IPS-15b (cell line): ENCODE data around the gene BTBD9.
"Not testable (repeated sequence)": the region's sequence is repeated elsewhere in the genome, so short reads cannot be mapped to it uniquely, and the experiment has no call there.

Experiments used
- H3K27me3 ChIP-seq: one replicate; pipeline ENCODE4 v1.6.1; 2013; ENCODE audit warnings: low read length; ENCODE audit not compliant: control insufficient read depth, insufficient read depth
- H3K36me3 ChIP-seq: one replicate; pipeline ENCODE4 v1.6.1; 2013; ENCODE audit warnings: low read length; ENCODE audit not compliant: control insufficient read depth, insufficient read depth
- H3K4me1 ChIP-seq: one replicate; pipeline ENCODE4 v1.6.1; 2013; ENCODE audit warnings: mild to moderate bottlenecking, low read length; ENCODE audit not compliant: control insufficient read depth, insufficient read depth
- H3K4me3 ChIP-seq: one replicate; pipeline ENCODE4 v1.5.1; 2013; ENCODE audit warnings: low read depth, low read length
- H3K9ac ChIP-seq: one replicate; pipeline ENCODE4 v1.6.1; 2013; ENCODE audit warnings: low read depth, mild to moderate bottlenecking, low read length
- H3K9me3 ChIP-seq: one replicate; pipeline ENCODE4 v1.6.1; 2013; ENCODE audit warnings: mild to moderate bottlenecking, low read length; ENCODE audit not compliant: control insufficient read depth, insufficient read depth

BTBD9 gene

DNA sequence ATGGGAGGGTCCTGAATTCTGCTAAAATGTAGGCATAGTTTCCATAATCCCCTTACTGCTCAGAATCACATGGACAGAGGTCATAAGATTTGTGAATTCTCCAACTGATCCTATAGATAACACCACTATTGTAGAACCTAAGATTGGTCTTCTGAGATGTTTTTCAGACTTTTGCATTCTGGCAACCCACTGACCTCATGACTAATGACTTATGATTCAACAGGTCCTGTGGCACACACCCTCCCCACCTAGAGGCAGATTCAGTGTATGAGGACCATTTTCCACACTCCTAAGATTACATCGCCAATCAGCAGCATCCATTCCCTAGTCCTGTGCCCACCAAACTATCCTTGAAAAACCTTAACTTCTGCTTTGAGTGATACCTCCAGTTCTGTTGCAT lies 207.2 kb downstream of the BTBD9 start:
- Histone ChIP-seq H3K9ac (no peak overlapping the region), H3K36me3 (no peaks in the 10 kb centered on the region), H3K27me3 (no peaks in the 10 kb centered on the region), H3K4me1 (peaks cover 7% of the 10 kb centered on the region), H3K9me3 (no peaks in the 10 kb centered on the region), H3K4me3 (no peak overlapping the region)

DNA sequence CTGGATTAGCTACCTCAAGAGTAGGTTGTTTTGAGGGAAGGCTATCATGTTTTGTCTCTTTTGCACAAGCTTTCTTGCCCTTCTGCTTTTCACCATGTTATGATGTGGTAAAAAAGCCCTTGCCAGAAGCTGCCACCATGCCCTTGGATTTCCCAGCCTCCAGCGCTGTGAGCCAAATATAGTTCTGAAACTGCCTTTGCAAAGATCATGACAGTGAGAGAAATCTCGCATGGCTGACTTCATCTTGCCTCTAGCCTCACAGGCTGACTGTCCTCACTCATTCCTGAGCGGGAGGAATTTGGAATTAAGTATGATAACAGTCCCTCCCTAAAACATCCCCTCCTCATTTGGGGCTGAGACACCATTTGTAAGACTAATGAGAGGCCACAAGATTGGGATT lies 207.7 kb downstream of the BTBD9 start:
- H3K4me3 ChIP-seq: no peak overlapping the region
- H3K36me3 ChIP-seq: no peaks in the 10 kb centered on the region
- H3K4me1 ChIP-seq: peaks cover 10% of the 10 kb centered on the region
- no peaks in the 10 kb centered on the region for H3K27me3 ChIP-seq
- H3K9me3 ChIP-seq: no peaks in the 10 kb centered on the region
- no peak overlapping the region for H3K9ac ChIP-seq

DNA sequence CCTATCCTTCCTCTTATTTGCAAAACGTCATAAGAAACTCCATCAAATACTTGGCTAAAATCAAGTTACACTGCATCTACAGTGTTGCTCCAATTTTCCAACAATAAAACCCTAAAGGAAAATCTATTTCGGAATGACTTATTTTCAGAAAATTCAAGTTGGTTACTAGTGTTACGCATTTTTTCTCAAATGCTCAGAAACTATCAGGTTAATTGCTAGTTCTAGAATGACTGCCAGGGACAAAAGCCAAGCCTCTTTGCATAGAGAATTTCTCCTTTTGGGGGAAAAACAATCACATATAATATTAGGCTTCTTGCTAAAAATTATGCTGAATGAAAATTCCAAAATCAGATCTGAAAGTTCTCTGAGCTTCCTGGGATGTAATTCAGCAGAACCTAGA lies 210.2 kb downstream of the BTBD9 start:
- H3K27me3 ChIP-seq: no peaks in the 10 kb centered on the region

DNA sequence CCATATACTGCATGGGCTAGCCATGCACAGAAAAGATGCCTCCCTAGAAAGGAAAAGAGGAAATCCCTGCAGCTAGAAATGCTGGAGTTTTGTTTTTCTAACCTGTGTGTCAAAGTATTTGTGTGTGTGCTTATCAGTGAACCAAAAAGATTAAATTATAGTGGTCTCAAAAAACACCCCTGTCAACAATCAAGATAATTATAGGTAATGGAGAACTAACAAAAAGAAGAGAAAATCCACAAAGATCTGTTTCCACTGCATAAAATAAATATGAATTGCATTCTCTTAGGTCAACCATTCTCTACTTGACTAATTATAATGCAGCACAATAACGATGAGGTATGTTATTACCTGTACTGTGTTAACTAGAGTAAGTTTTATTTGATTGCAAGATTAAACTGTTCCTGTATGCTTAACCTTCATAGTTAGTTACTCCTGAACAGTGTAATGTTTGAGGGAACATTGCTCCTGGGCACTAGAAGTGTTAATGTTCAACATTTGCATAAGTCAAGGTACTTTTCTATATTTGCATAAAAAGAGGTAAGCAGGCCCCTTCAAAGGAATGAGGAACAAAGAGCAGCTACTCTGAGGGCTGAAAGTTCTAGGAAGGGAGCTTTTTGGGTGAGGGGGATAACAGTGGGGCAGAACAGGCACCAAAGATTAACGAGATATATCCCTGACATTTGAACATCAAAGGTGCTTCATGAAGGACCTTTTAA lies 212.1 kb downstream of the BTBD9 start:
- no peaks in the 10 kb centered on the region for H3K36me3 ChIP-seq
- no peak overlapping the region for H3K4me3 ChIP-seq
- H3K9me3 ChIP-seq: no peaks in the 10 kb centered on the region
- H3K9ac ChIP-seq: no peak overlapping the region
- peaks cover 10% of the 10 kb centered on the region for H3K4me1 ChIP-seq
- no peaks in the 10 kb centered on the region for H3K27me3 ChIP-seq

More for the DNA sequence above, 210.2 kb downstream of the BTBD9 start:
- H3K9me3 ChIP-seq: no peaks in the 10 kb centered on the region
- no peak overlapping the region for H3K9ac ChIP-seq
- no peaks in the 10 kb centered on the region for H3K36me3 ChIP-seq
- peaks cover 10% of the 10 kb centered on the region for H3K4me1 ChIP-seq
- H3K4me3 ChIP-seq: no peak overlapping the region

DNA sequence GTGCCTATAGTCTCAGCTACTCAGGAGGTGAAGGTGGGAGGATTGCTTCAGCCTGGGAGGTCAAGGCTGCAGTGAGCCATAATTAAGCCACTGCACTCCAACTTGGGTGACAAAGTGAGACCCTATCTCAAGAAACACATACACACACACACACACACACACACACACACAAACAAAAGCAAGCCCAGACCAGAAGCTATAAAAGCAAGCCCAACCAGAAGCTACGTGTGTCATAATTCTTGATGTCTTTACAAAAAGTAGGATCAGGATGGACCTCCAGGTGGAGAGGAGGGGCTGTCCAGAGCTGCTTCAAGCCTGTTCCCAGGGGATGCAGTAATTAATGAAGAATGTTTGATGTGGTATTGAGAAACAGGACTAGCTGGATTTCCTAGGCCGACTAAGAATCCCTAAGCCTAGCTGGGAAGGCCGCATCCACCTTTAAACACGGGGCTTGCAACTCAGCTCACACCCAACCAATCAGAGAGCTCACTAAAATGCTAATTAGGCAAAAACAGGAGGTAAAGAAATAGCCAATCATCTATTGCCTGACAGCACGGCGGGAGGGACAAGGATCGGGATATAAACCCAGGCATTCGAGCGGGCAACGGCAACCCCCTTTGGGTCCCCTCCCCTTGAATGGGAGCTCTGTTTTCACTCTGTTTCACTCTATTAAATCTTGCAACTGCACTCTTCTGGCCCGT lies 213.8 kb downstream of the BTBD9 start:
- H3K27me3 ChIP-seq, H3K9ac ChIP-seq, H3K4me3 ChIP-seq, H3K36me3 ChIP-seq, H3K9me3 ChIP-seq, H3K4me1 ChIP-seq: not testable (repeated sequence)

DNA sequence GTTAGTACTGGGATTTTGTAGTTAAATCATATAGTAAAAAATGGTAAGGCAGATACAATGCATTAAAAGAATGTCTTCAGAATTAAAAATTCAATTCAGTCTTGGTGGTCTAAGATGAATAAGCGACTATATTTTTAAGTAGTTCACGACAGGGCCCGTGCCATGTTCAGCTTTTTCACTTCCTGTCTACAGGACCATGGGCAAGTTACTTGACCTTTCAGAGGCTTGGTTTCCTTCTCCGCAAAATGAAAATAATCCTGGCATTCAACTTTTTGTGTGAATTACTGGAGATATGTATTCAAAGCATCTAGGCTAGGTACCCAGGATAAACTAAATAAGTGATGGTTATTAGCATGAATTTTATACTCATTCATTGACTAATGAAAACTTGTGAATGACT lies 216.0 kb downstream of the BTBD9 start:
- Histone ChIP-seq H3K27me3 (no peaks in the 10 kb centered on the region), H3K36me3 (no peaks in the 10 kb centered on the region), H3K9ac (no peak overlapping the region), H3K4me1 (peaks cover 6% of the 10 kb centered on the region), H3K4me3 (no peak overlapping the region), H3K9me3 (no peaks in the 10 kb centered on the region)

DNA sequence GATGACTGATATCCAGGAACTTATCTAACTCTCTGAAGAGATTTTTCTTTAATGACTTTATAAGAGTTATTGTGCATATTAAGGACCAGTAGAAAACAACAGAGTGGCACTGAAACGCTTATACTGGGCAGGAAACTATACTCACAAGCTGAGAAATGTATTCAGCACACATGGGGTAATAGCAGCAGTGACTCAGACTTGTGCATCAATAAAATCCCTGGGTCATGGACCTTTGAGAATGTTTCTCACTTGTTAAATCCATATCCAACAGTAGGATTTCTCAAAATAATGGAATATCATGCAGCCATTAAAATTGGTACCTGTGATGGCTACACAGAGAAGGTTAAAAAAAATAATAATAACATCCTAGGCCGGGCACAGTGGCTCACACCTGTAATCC lies 219.5 kb downstream of the BTBD9 start:
- no peaks in the 10 kb centered on the region for H3K27me3 ChIP-seq
- H3K36me3 ChIP-seq: no peaks in the 10 kb centered on the region
- H3K4me3 ChIP-seq: no peak overlapping the region
- H3K9ac ChIP-seq: no peak overlapping the region
- H3K9me3 ChIP-seq: no peaks in the 10 kb centered on the region
- H3K4me1 ChIP-seq: no peaks in the 10 kb centered on the region

DNA sequence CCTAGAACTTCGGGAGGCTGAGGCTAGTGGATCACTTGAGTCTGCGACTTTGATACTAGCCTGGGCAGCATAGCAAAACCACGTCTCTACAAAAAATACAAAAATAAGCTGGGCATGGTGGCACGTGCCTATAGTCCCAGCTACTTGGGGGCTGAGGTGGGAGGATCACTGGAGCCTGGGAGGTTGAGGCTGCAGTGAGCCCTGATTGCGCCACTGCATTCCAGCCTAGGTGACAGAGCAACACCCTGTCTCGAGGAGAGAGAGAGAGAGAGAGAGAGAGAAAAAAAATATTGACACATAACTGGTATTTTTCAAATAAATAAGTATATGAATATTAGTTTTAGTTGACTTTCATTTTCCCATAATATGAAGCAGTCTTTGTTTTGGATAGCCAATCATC lies 222.2 kb downstream of the BTBD9 start:
- H3K9ac ChIP-seq: no peak overlapping the region
- H3K36me3 ChIP-seq: no peaks in the 10 kb centered on the region
- H3K27me3 ChIP-seq: no peaks in the 10 kb centered on the region
- H3K4me1 ChIP-seq: no peaks in the 10 kb centered on the region
- no peak overlapping the region for H3K4me3 ChIP-seq
- H3K9me3 ChIP-seq: no peaks in the 10 kb centered on the region

DNA sequence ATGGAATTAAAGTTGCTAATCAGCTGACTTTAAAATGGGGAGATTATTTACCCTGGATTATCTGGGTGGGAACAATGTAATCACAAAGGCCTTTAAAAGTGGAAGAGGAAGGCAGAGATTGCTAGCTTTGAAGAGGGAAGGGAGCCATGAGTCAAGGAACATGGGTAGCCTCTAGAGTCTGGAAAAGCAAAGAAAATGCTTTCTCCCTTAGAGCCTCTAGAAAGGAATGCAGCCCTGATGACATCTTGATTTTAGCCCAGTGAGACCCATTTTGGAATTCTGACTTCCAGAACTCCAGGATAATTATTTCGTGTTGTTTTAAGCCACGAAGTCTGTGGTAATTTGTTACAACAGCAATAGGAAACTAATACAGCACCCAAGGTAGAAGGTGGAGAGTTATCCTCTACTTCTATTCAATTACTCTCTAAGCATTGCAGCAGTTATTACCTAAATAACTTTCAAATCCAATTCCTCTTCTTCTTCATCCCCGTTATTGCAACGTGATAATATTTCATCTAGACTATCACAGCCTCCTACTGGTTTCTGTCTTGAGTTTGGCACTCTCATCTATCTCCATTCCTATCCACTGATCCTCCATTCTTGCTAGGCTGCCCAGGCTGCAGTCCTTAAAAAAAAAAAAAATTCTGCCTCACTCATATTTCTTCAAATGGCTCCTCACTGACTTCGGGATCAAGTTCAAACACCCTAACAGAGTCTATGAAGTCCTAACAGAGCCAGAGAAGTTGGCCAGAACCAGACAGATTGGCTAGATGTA lies 224.3 kb downstream of the BTBD9 start:
- Histone ChIP-seq H3K36me3 (no peaks in the 10 kb centered on the region), H3K9ac (no peak overlapping the region), H3K9me3 (no peaks in the 10 kb centered on the region), H3K27me3 (no peaks in the 10 kb centered on the region), H3K4me3 (no peak overlapping the region), H3K4me1 (no peaks in the 10 kb centered on the region)

DNA sequence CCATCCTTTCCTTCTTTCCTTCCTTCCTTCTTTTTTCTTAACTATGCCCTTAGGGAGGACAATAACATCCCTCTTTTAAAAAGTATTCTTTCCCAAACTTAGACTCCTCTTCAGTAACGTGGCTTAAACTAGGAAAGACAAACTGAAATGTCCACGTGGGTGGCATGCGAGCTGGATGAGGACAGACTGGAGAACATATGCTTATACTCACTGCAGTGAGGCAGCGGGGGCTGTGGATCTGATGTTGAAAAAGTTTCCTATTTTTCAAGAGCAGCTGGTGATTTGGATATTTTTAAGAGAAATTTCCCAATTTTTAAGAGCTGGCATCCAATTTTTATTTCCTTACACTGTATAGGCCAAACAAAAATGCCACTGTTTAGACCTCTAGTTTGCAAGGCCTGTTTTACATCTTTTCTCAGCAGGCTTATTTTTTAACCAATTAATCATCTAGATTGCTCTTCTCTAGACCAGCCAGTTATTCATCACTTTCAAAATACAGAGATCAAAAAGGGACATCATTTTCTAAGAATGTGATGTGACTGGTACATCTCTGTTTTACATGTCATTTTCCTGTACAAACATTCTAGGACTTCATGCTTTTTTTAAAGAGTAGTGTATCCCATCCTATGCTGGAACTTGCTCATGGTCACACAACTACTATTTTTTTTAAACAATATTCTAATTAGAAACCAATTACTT lies 226.5 kb downstream of the BTBD9 start:
- Histone ChIP-seq H3K27me3 (no peaks in the 10 kb centered on the region), H3K4me1 (no peaks in the 10 kb centered on the region), H3K9ac (no peak overlapping the region), H3K36me3 (no peaks in the 10 kb centered on the region), H3K4me3 (no peak overlapping the region), H3K9me3 (no peaks in the 10 kb centered on the region)

DNA sequence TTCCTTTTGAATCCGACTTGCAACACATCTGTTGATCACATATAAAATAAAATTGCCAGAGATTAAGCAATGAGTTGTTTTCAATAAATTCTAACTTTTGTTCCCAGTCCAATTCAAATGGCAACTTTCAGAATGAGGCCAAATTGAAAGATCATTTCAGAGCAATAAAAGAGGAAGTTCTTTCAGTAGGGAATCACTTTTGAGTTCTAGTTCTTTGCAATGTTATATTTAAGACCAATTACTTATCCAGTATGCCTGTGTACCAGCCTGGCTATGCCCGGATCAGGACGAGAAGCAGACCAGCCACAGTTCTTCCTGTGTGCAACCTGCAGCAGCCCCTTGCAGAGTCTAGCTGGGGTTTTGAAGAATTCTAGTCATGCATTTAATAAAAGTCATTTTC lies 232.5 kb downstream of the BTBD9 start:
- Histone ChIP-seq H3K9ac (no peak overlapping the region), H3K4me1 (peaks cover 6% of the 10 kb centered on the region), H3K36me3 (no peaks in the 10 kb centered on the region), H3K27me3 (no peaks in the 10 kb centered on the region), H3K9me3 (no peaks in the 10 kb centered on the region), H3K4me3 (no peak overlapping the region)
